Measurements from ENCODE around the gene SDC4.

DNA sequence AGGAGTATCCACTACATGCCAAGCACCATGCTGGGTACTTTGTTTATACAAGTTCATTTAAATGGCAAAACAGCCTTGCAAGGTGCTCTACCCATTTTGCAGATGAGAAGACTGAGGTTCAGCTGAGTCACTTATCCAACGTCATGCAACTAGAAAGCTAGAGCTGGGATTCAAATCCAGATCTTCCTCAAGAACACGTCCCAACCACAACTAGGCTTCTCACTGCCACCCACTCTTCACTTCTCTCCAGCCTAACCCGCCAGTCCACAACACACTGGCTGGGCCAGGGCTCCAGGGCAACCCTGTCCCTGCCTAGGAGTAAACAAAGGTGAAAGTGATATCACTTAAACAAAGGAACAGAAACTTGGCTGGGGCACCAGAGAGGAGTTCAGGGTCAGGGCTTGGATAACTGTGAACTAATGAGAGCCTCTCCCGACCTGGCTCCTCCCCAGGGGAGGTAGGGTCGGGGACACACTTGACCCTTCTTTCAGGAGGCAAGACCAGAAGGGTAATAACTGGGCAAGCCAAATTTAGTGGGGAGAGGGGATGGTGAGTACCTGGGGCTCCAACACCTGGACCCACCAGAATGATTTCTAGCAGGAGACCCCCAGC lies 7.9 kb downstream of the SDC4 start:
- no peak for TF ChIP-seq GATA2 (IDR thresholded peaks at IDR 0.05; ENCODE audit: low read depth, low read length)
- TF ChIP-seq GATA3 (IDR thresholded peaks at IDR 0.05; ENCODE audit: low read depth, low read length): no peak

Data from SH-SY5Y (cell line).